Psoas muscle (tissue), 8 donors: ENCODE data around the gene RPL41. TPM values are rescaled to one million over a fixed set of nuclear protein-coding genes. Genes with fewer than 3 reads are reported as not detected.

ENCODE experiments used
- ATAC-seq, 4 donors: fragments of 200-7000 bp; cut with Tn5 transposase; one replicate each; pipeline ENCODE4 v1.9.1; 2020; ENCODE audit warnings: moderate library complexity in 3 of 4, mild to moderate bottlenecking in 2 of 4
- DNase-seq, 2 donors: peaks; one replicate each; pipeline ENCODE4 v3.0.0-alpha.2; 2020
- H3K27ac ChIP-seq: fragments of 200-600 bp; one replicate; pipeline ENCODE4 v1.8.0; 2022
- H3K27me3 ChIP-seq, 3 donors: fragments of 200-600 bp in 1 of 3; one replicate each; pipeline versions ENCODE4 v1.6.1 to v1.8.0; 2013 to 2022; ENCODE audit warnings: low read length in 2 of 3, mild to moderate bottlenecking in 2 of 3, moderate library complexity in 1 of 3; ENCODE audit not compliant: insufficient read depth in 3 of 3
- H3K36me3 ChIP-seq, 2 donors: fragments of 200-600 bp in 1 of 2; one replicate each; pipeline versions ENCODE4 v1.6.1 to v1.8.0; 2013 to 2022; ENCODE audit warnings: low read depth in 1 of 2, mild to moderate bottlenecking in 1 of 2, moderate library complexity in 1 of 2; ENCODE audit not compliant: insufficient read depth in 1 of 2
- H3K4me1 ChIP-seq: fragments of 200-600 bp; one replicate; pipeline ENCODE4 v1.8.0; 2022
- H3K4me3 ChIP-seq: fragments of 200-600 bp; one replicate; pipeline ENCODE4 v1.8.0; 2022; ENCODE audit warnings: mild to moderate bottlenecking
- H3K9me3 ChIP-seq: fragments of 200-600 bp; one replicate; pipeline ENCODE4 v1.8.0; 2022
- WGBS, 3 donors: extraction: QIAGEN DNeasy Blood & Tissue Kit; methylation state at CpG; one replicate each; pipeline versions ENCODE4 v1.1.6 to v1.1.7; 2013; 5-methylcytosine and 5-hydroxymethylcytosine counted together
- intact Hi-C, 2 donors: fragments of 100-400 bp; cut with DNase I; formaldehyde crosslinking; loops; one replicate each; pipeline versions ENCODE4 v1.11.0 to v1.14.2; 2022
- polyA plus RNA-seq, 3 donors: library from polyadenylated mRNA; stranded (reverse); fragments of 200-250 nt; gene quantifications; one replicate each; pipeline ENCODE4 v1.2.3, GENCODE V29; 2013
- total RNA-seq, 4 donors: library from RNA; stranded (reverse); fragmentation: NEBNext Ultra II Directional in 2 of 4; extraction: Animal tissue kit (Norgen Biotek cat#: 25700) in 2 of 4; gene quantifications; one replicate each; pipeline versions ENCODE4 v1.2.1 to v1.2.4, GENCODE V29; 2021 to 2023
- TF ChIP-seq, protein P1 (sequence below): fragments of 200-600 bp; IDR thresholded peaks from one replicate; pipeline ENCODE4 v1.8.0; 2022; ENCODE audit warnings: antibody characterized with exemption
- donor health status: healthy with polysubstance abuse.
- donor health status: DM: no; HTN: no; CAD: no; lungs with moderate emphysema.
- donor health status: Bipolar disorder and iron deficiency.
- donor health status: healthy.
- donor health status: DM: yes; HTN: yes; CAD: no.
- donor health status: DM: no; HTN: no; CAD: no.
- donor health status: DM: no; HTN: no; CAD: no.
- donor health status: DM: yes; HTN: yes; CAD: no.

RPL41 gene
- total and polyA plus RNA-seq, 7 donors, result 2,052 to 4,096 (median 2,475) TPM

DNA sequence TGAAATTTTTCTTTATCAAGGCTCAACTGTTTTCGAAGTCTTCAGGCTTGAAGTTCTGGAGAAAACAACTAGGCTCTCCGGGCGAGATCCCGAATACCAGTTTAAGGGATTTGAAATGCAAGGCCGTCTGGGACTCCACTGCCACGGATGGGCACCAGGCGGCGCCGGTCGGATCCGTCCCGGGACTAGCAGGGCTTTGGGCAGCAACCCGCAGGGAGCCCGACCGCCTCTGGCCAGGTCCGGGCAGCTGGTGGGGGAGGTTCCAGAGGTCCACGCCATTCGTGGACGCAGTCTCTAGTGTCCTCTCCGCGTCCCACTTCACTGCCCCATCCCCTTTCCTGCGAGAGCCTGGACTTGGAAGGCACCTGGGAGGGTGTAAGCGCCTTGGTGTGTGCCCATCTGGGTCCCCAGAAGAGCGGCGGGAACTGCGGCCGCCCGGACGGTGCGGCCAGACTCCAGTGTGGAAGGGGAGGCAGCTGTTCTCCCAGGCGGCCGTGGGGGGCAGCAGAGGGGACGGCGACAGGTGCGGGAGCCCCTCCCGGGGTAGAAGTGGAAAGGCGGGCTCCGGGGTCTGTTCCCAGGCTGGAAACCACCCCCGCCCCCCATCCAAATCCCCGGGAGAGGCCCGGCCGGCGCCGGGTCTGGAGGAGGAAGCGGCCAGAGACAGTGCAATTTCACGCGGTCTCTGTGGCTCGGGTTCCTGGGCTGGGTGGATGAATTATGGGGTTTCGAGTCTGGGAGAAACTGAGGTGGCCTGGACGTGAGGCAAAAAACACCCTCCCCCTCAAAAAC is 37.3 kb upstream of the RPL41 start:
- intact Hi-C loops, result no loop called here
- Histone ChIP-seq H3K36me3 (no peaks in the 10 kb centered on the region), H3K4me1 (peaks cover 3% of the 10 kb centered on the region), H3K27me3 (peaks cover 0 to 9% (median 8%) of the 10 kb centered on the region in 3 donors), H3K27ac (peak overlapping the region; percentile 71), H3K4me3 (peak overlapping the region; percentile 72), H3K9me3 (no peaks in the 10 kb centered on the region)
- WGBS, 3 donors, result 1 to 2% (median 2%) methylated on average over 48 to 50 of the region's 50 CpGs
- peak; percentile 89 to 90 for DNase-seq
- TF ChIP-seq, protein P1, sequence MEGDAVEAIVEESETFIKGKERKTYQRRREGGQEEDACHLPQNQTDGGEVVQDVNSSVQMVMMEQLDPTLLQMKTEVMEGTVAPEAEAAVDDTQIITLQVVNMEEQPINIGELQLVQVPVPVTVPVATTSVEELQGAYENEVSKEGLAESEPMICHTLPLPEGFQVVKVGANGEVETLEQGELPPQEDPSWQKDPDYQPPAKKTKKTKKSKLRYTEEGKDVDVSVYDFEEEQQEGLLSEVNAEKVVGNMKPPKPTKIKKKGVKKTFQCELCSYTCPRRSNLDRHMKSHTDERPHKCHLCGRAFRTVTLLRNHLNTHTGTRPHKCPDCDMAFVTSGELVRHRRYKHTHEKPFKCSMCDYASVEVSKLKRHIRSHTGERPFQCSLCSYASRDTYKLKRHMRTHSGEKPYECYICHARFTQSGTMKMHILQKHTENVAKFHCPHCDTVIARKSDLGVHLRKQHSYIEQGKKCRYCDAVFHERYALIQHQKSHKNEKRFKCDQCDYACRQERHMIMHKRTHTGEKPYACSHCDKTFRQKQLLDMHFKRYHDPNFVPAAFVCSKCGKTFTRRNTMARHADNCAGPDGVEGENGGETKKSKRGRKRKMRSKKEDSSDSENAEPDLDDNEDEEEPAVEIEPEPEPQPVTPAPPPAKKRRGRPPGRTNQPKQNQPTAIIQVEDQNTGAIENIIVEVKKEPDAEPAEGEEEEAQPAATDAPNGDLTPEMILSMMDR, result peak; percentile 66
- peak; percentile 84 to 92 (median 88) for ATAC-seq

DNA sequence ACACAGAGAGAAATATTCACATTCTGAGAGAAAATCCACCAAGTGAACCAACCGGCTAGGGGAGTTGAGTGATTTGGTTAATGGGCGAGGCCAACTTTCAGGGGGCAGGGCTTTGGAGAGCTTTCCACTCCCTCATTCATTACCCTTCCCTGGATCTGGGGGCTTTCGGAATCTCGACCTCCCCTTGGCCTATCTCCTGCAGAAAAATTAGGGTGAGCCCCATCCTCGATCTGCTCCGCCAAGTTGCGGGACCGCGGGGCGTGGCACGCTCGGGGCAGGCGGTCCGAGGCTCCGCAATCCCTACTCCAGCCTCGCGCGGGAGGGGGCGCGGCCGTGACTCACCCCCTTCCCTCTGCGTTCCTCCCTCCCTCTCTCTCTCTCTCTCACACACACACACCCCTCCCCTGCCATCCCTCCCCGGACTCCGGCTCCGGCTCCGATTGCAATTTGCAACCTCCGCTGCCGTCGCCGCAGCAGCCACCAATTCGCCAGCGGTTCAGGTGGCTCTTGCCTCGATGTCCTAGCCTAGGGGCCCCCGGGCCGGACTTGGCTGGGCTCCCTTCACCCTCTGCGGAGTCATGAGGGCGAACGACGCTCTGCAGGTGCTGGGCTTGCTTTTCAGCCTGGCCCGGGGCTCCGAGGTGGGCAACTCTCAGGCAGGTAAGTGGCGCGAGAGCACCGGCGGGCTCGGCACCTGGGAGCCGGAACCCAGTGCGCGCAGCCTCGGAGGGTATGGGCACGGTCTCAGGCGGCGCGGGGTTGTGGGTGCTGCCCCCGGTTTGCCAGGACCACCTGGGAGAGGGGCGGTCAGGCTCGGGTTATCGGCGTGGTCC is 36.5 kb upstream of the RPL41 start, which contains the start of gene ERBB3:
ERBB3 (plus strand) TSS at position 443 of the 833 bp plus-strand sequence; CDS start at position 579, 136 bp downstream.
- intact Hi-C loops, result no loop called here
- peak; percentile 87 to 94 (median 92) for ATAC-seq
- WGBS, 3 donors, result 2 to 3% (median 3%) methylated on average over 51 to 59 of the region's 59 CpGs

DNA sequence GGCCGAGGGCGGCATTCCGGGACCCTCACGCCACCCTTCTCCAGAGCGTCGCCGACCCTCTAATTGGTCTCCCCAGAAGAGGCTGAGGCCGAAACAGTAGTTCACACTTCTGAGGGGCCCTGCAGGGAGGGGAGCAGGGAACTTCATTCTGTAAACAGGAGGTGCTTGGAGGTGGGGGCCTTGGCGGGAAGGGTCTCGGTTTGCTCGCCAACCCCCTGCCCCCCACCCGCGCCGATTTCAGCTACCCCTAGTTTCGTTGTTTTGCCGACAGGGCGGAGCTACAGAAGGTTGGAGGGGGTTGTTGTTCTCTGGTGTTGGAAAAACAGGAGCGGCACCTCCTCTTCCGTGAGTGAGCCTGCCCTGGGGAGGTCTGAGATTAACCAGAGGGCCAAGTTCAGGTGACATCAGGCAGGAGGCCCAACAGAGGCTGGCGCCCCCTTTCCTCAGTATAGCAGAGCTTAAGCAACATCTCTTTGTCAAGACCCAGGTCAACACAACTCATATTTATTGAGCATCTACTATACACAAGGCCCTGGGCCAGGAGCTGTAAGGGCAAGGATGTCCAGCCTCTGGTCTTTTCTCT is 35.8 kb upstream of the RPL41 start:
- H3K4me1 ChIP-seq, result peaks cover 3% of the 10 kb centered on the region
- 29 to 40% (median 38%) methylated on average over 20 of the region's 20 CpGs for WGBS, 3 donors
- H3K9me3 ChIP-seq, result no peaks in the 10 kb centered on the region
- peaks cover 0 to 9% (median 8%) of the 10 kb centered on the region in 3 donors for H3K27me3 ChIP-seq
- TF ChIP-seq, protein P1, result no peak
- H3K4me3 ChIP-seq, result peak overlapping the region; percentile 72
- H3K27ac ChIP-seq, result no peak overlapping the region
- DNase-seq (peak in 1 of 2 donors; percentile 44), ATAC-seq (no peak)
- H3K36me3 ChIP-seq, result no peaks in the 10 kb centered on the region
- intact Hi-C loops, result no loop called here

More for the DNA sequence above, 36.5 kb upstream of the RPL41 start, which contains the start of gene ERBB3:
- peak within 1 kb of the TSS; percentile 72 for H3K4me3 ChIP-seq
- H3K27me3 ChIP-seq, result peaks cover 0 to 9% (median 8%) of the 10 kb centered on the region in 3 donors
- H3K27ac ChIP-seq, result peak within 1 kb of the TSS; percentile 71
- H3K4me1 ChIP-seq, result peaks cover 3% of the 10 kb centered on the region
- peak; percentile 80 to 82 for DNase-seq
- H3K36me3 ChIP-seq, result no peaks in the 10 kb centered on the region
- TF ChIP-seq, protein P1, result no peak
- no peaks in the 10 kb centered on the region for H3K9me3 ChIP-seq

DNA sequence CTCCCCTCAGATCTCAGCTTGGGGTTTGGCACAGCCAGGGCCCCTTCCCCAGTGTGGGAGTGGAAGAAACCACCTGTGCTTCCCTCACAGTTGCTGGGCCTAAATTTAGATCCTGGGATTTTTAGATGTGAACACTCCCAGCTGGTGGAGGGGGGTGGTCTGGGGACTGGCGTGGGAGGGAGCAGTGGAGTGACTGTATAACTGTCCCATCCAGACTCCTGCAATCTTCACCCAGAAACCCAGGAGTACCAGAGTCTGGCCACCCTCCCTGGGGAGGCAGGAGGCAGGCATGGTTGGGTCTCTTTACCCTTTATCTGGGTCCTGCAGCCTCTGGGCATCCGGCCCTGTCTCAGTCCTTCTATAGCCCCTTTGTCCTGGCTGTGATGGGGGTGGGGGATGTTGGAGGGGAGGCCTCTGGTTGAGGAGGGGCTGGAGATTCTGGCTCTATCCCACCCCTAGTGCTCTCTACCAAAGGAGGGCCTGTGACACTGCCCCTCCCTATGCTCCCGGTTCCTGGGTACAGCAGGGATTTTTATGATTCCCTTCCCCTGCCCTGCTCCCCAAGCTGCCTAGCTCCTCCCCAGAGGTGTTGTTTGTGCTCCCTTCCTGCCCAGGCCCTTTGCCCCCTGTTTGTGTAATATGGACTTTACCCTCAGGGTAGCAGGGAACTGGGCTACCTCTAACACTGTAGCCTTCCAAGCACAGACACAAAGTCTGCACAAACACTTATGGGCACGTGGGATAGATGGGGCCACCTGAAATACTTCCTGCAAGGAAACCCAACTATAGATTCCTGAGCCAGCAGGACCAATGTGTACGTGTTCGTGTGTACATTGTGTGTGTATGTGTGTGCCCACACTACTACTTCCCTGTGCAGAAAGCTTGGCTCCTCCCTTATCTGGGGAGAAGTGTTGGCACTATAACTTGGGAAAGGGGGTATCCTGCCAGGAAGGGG is 34.8 kb upstream of the RPL41 start:
- Histone ChIP-seq H3K4me1 (peaks cover 3% of the 10 kb centered on the region), H3K9me3 (no peaks in the 10 kb centered on the region), H3K36me3 (no peaks in the 10 kb centered on the region), H3K27me3 (peaks cover 0 to 9% (median 8%) of the 10 kb centered on the region in 3 donors), H3K4me3 (no peak overlapping the region), H3K27ac (no peak overlapping the region)
- TF ChIP-seq, protein P1, result no peak
- intact Hi-C loops, result no loop called here
- peak in 1 of 2 donors; percentile 34 for DNase-seq
- 54 to 62% (median 54%) methylated on average over 6 of the region's 6 CpGs for WGBS, 3 donors
- no peak for ATAC-seq
